Measurements from ENCODE around the gene ZNF423.

ZNF423 gene

DNA sequence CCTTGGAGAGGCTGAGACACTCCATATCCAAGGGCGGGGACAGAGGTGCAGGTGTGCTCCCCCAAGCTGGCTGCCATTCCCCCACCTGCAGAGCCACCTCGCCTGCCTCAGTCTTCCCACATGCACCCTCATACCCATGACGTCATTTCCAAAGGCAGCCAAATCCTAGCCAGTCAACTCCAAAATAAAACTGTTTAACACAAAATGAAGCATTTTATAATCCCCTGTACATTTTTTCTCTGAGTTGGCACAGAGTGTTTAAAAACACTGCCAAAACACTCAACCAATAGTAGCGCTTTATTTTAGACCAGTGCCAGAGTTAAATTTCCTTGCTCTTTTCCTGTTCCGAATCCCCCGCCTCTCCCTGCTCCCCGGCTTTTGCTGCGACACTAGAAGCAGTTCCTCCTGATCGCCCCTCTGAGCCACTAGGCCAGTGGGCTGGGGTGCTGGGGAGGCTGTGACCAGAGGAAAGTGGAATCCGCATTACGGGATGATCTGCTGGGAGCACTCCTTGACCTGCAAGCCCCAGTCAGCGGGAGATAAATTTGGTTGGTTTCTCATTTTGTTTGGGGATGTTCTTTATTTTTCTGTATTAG lies 139.5 kb downstream of the ZNF423 start:
- no peaks in the 10 kb centered on the region for H3K79me2 ChIP-seq (ENCODE audit: low read length)
- no peak for TF ChIP-seq EZH2 (optimal IDR thresholded peaks at IDR 0.05; ENCODE audit: low read depth, low read length)
- TF ChIP-seq, protein P1, sequence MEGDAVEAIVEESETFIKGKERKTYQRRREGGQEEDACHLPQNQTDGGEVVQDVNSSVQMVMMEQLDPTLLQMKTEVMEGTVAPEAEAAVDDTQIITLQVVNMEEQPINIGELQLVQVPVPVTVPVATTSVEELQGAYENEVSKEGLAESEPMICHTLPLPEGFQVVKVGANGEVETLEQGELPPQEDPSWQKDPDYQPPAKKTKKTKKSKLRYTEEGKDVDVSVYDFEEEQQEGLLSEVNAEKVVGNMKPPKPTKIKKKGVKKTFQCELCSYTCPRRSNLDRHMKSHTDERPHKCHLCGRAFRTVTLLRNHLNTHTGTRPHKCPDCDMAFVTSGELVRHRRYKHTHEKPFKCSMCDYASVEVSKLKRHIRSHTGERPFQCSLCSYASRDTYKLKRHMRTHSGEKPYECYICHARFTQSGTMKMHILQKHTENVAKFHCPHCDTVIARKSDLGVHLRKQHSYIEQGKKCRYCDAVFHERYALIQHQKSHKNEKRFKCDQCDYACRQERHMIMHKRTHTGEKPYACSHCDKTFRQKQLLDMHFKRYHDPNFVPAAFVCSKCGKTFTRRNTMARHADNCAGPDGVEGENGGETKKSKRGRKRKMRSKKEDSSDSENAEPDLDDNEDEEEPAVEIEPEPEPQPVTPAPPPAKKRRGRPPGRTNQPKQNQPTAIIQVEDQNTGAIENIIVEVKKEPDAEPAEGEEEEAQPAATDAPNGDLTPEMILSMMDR (IDR thresholded peaks at IDR 0.05; ENCODE audit: low read length): no peak
- TF ChIP-seq EZH2phosphoT487 (IDR thresholded peaks at IDR 0.05; ENCODE audit: low read length): no peak
- peaks cover 11% of the 10 kb centered on the region; the same call in 1 of the 2 replicates for H3K27me3 ChIP-seq (replicated peaks; ENCODE audit: insufficient read depth, low read length)
- H3K4me1 ChIP-seq (ENCODE audit: low read length): no peaks in the 10 kb centered on the region
- no peaks in the 10 kb centered on the region for H3K9me3 ChIP-seq (replicated peaks; ENCODE audit: insufficient read depth, low read length)
- no peak overlapping the region for H3K9ac ChIP-seq (ENCODE audit: low read length)
- no peak overlapping the region for H3K4me3 ChIP-seq (ENCODE audit: low read length)
- H4K20me1 ChIP-seq (ENCODE audit: insufficient read depth, low read length): no peaks in the 10 kb centered on the region
- no peaks in the 10 kb centered on the region for H3K9me2 ChIP-seq (replicated peaks; ENCODE audit: insufficient read depth, low read length)
- H3K36me3 ChIP-seq (replicated peaks; ENCODE audit: insufficient read depth, low read length): no peaks in the 10 kb centered on the region
- DNase-seq: no peak
- no peaks in the 10 kb centered on the region for H3F3A ChIP-seq (ENCODE audit: insufficient read depth, low read length)
- H2AFZ ChIP-seq (ENCODE audit: low read length): no peak overlapping the region
- H3K4me2 ChIP-seq (ENCODE audit: low read depth, low read length): no peak overlapping the region
- H3K27ac ChIP-seq (ENCODE audit: low read length): no peak overlapping the region

DNA sequence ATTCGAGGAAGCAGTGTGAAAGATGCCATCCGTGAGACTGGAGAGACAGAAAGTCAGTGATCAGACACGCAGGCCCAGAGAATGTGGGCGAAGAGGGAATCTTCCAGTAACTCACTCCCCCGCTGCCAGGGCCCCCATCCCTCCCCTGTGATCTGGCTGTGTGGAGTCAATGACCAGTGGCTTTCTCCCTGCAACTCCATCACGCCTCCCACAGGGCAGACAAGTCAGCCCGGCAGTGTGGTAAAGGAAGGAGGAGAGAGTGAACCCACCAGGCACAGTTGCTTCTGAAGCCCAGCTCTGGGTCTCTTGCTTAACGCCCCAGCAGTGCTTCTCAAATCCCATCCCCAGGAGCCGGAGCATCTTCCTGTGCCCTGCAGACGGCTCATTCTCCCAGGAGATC lies 142.1 kb downstream of the ZNF423 start:
- Histone ChIP-seq H3K9ac (ENCODE audit: low read length) (no peak overlapping the region), H3K4me1 (ENCODE audit: low read length) (no peaks in the 10 kb centered on the region), H2AFZ (ENCODE audit: low read length) (no peak overlapping the region), H4K20me1 (ENCODE audit: insufficient read depth, low read length) (no peaks in the 10 kb centered on the region), H3K9me3 (replicated peaks; ENCODE audit: insufficient read depth, low read length) (no peaks in the 10 kb centered on the region), H3K4me2 (ENCODE audit: low read depth, low read length) (no peak overlapping the region), H3K27ac (ENCODE audit: low read length) (no peak overlapping the region), H3K4me3 (ENCODE audit: low read length) (no peak overlapping the region), H3F3A (ENCODE audit: insufficient read depth, low read length) (no peaks in the 10 kb centered on the region), H3K9me2 (replicated peaks; ENCODE audit: insufficient read depth, low read length) (no peaks in the 10 kb centered on the region), H3K27me3 (replicated peaks; ENCODE audit: insufficient read depth, low read length) (peaks cover 16% of the 10 kb centered on the region), H3K79me2 (ENCODE audit: low read length) (no peaks in the 10 kb centered on the region), H3K36me3 (replicated peaks; ENCODE audit: insufficient read depth, low read length) (no peaks in the 10 kb centered on the region)
- TF ChIP-seq EZH2 (optimal IDR thresholded peaks at IDR 0.05; ENCODE audit: low read depth, low read length): no peak
- no peak for TF ChIP-seq EZH2phosphoT487 (IDR thresholded peaks at IDR 0.05; ENCODE audit: low read length)
- TF ChIP-seq, protein P1 (IDR thresholded peaks at IDR 0.05; ENCODE audit: low read length): no peak
- DNase-seq: no peak

DNA sequence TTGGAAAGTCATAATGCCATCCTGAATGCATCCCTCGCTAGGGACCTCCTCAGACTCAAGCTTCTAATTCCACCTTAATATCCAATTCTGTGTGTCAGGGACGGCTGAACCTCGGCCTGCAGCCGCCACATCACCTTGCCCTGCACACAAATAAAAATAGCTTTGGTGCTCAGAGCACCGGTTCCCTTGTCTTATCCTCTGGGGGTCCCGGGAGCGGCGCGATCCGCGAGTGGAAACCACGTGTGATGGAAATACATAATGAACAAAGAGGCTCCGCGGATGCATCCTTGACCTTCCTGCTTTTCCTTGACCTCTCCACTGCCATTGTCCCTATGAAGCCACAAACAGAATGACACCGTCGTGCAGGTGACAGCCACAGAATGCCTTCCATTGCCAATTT lies 143.4 kb downstream of the ZNF423 start:
- Histone ChIP-seq H3K9ac (ENCODE audit: low read length) (no peak overlapping the region), H3K27ac (ENCODE audit: low read length) (no peak overlapping the region), H3K27me3 (replicated peaks; ENCODE audit: insufficient read depth, low read length) (peaks cover 16% of the 10 kb centered on the region), H3K79me2 (ENCODE audit: low read length) (no peaks in the 10 kb centered on the region), H3F3A (ENCODE audit: insufficient read depth, low read length) (no peaks in the 10 kb centered on the region), H3K9me2 (replicated peaks; ENCODE audit: insufficient read depth, low read length) (no peaks in the 10 kb centered on the region), H3K36me3 (replicated peaks; ENCODE audit: insufficient read depth, low read length) (no peaks in the 10 kb centered on the region), H4K20me1 (ENCODE audit: insufficient read depth, low read length) (no peaks in the 10 kb centered on the region), H3K4me1 (ENCODE audit: low read length) (no peaks in the 10 kb centered on the region), H3K4me3 (ENCODE audit: low read length) (no peak overlapping the region), H2AFZ (ENCODE audit: low read length) (no peak overlapping the region), H3K9me3 (replicated peaks; ENCODE audit: insufficient read depth, low read length) (no peaks in the 10 kb centered on the region), H3K4me2 (ENCODE audit: low read depth, low read length) (no peak overlapping the region)
- TF ChIP-seq EZH2 (optimal IDR thresholded peaks at IDR 0.05; ENCODE audit: low read depth, low read length) (no peak), EZH2phosphoT487 (IDR thresholded peaks at IDR 0.05; ENCODE audit: low read length) (no peak)
- TF ChIP-seq, protein P1 (IDR thresholded peaks at IDR 0.05; ENCODE audit: low read length): no peak
- no peak for DNase-seq

Measured in MM.1S (cell line).